CD14-positive monocyte (primary cell): Measurements from ENCODE around the gene PCGF3. TPM values are rescaled to one million over a fixed set of nuclear protein-coding genes. Genes with fewer than 3 reads are reported as not detected.
A peak's percentile ranks its signal among the peaks of the same experiment; 100 is the strongest.

ENCODE experiments used
- DNase-seq, 3 donors: peaks; one replicate each; pipeline ENCODE4 v3.0.0-alpha.2; 2011 to 2022
- H2AFZ ChIP-seq: 2 replicates; pipeline ENCODE4 v1.6.0; 2012; ENCODE audit warnings: mild to moderate bottlenecking, low read depth, low read length, inconsistent platforms; ENCODE audit not compliant: insufficient read depth, poor library complexity, severe bottlenecking
- H3K27ac ChIP-seq, 2 donors: 1 replicate in 1 of 2; 2 replicates in 1 of 2; pipeline ENCODE4 v1.5.1; 2012 to 2013; ENCODE audit warnings: low read length in 2 of 2, control low read depth in 1 of 2, inconsistent platforms in 1 of 2, low read depth in 1 of 2, mild to moderate bottlenecking in 1 of 2
- H3K27me3 ChIP-seq, 2 donors: one replicate each; pipeline versions ENCODE4 v1.6.0 to v1.6.1; 2011 to 2013; ENCODE audit warnings: low read length in 2 of 2; ENCODE audit not compliant: control insufficient read depth in 2 of 2, insufficient read depth in 2 of 2
- H3K36me3 ChIP-seq, 2 donors: replicated peaks in 1 of 2; 1 replicate in 1 of 2; 2 replicates in 1 of 2; pipeline versions ENCODE4 v1.5.1 to v1.6.1; 2012 to 2013; ENCODE audit warnings: low read length in 2 of 2, control low read depth in 1 of 2, inconsistent platforms in 1 of 2, mild to moderate bottlenecking in 1 of 2; ENCODE audit not compliant: insufficient read depth in 2 of 2, control insufficient read depth in 1 of 2
- H3K4me1 ChIP-seq, 2 donors: 1 replicate in 1 of 2; 2 replicates in 1 of 2; pipeline versions ENCODE4 v1.5.1 to v1.6.1; 2012 to 2013; ENCODE audit warnings: low read length in 2 of 2, control low read depth in 1 of 2, inconsistent platforms in 1 of 2, mild to moderate bottlenecking in 1 of 2, moderate library complexity in 1 of 2; ENCODE audit not compliant: insufficient read depth in 2 of 2, control insufficient read depth in 1 of 2
- H3K4me2 ChIP-seq: replicated peaks from 2 replicates; pipeline ENCODE3; 2012; ENCODE audit warnings: low read length, moderate library complexity, mild to moderate bottlenecking; ENCODE audit not compliant: poor library complexity, severe bottlenecking; ENCODE audit errors: extremely low read depth
- H3K4me3 ChIP-seq, 3 experiments: fragments of 200-600 bp in 1 of 3; sonication (generic) in 1 of 3; replicated peaks in 1 of 3; 1 replicate in 2 of 3; 2 replicates in 1 of 3; pipeline ENCODE4 v1.5.1; 2011 to 2013; ENCODE audit warnings: low read length in 3 of 3, mild to moderate bottlenecking in 3 of 3, control low read depth in 2 of 3, low read depth in 2 of 3, inconsistent platforms in 1 of 3, moderate library complexity in 1 of 3
- H3K79me2 ChIP-seq: 2 replicates; pipeline ENCODE4 v1.6.0; 2012; ENCODE audit warnings: mild to moderate bottlenecking, control low read depth, inconsistent platforms, low read length, moderate library complexity; ENCODE audit not compliant: insufficient read depth
- H3K9ac ChIP-seq: 2 replicates; pipeline ENCODE4 v1.6.0; 2017; ENCODE audit warnings: low read length, mild to moderate bottlenecking; ENCODE audit not compliant: insufficient read depth, poor library complexity, severe bottlenecking
- H3K9me3 ChIP-seq, 2 donors: replicated peaks in 1 of 2; 1 replicate in 1 of 2; 2 replicates in 1 of 2; pipeline versions ENCODE4 v1.5.1 to v1.6.1; 2012 to 2013; ENCODE audit warnings: low read length in 2 of 2, control low read depth in 1 of 2; ENCODE audit not compliant: control insufficient read depth in 1 of 2, insufficient read depth in 1 of 2
- H4K20me1 ChIP-seq: 2 replicates; pipeline ENCODE4 v1.6.0; 2012; ENCODE audit warnings: mild to moderate bottlenecking, low read length, control low read depth, moderate library complexity; ENCODE audit not compliant: insufficient read depth
- H3K27ac Mint-ChIP-seq, 7 donors: one replicate each; pipeline ENCODE4 v1.8.0; 2020; ENCODE audit warnings: mild to moderate bottlenecking in 7 of 7, mixed read lengths in 7 of 7, moderate library complexity in 6 of 7, inconsistent platforms in 2 of 7
- H3K27me3 Mint-ChIP-seq, 3 donors: one replicate each; pipeline ENCODE4 v1.8.0; 2021 to 2022; ENCODE audit warnings: low read depth in 3 of 3, mild to moderate bottlenecking in 3 of 3, mixed read lengths in 3 of 3, moderate library complexity in 3 of 3, inconsistent platforms in 1 of 3
- H3K36me3 Mint-ChIP-seq, 2 donors: one replicate each; pipeline ENCODE4 v1.8.0; 2020; ENCODE audit warnings: mixed read lengths in 2 of 2, inconsistent platforms in 1 of 2, mild to moderate bottlenecking in 1 of 2
- H3K4me1 Mint-ChIP-seq: one replicate; pipeline ENCODE4 v1.8.0; 2020; ENCODE audit warnings: mild to moderate bottlenecking, mixed read lengths
- H3K4me3 Mint-ChIP-seq, 2 donors: one replicate each; pipeline ENCODE4 v1.8.0; 2020; ENCODE audit warnings: mild to moderate bottlenecking in 2 of 2, mixed read lengths in 2 of 2, moderate library complexity in 1 of 2
- H3K9me3 Mint-ChIP-seq, 7 donors: one replicate each; pipeline ENCODE4 v1.8.0; 2020 to 2022; ENCODE audit warnings: mixed read lengths in 7 of 7, mild to moderate bottlenecking in 6 of 7, moderate library complexity in 6 of 7, inconsistent platforms in 2 of 7
- WGBS: methylation state at CpG from one replicate; pipeline ENCODE4 v1.1.5; 2013; ENCODE audit warnings: missing lambda C conversion rate; ENCODE audit not compliant: insufficient coverage; 5-methylcytosine and 5-hydroxymethylcytosine counted together
- intact Hi-C, 2 donors: fragments of 100-400 bp; cut with micrococcal nuclease; formaldehyde crosslinking; loops; one replicate each; pipeline versions ENCODE4 v1.15.0 to v1.15.1; 2023
- polyA plus RNA-seq, 3 donors: library from polyadenylated mRNA; depleted of rRNA in 1 of 3; unstranded in 2 of 3; stranded (reverse) in 1 of 3; fragments of 300-500 nt in 2 of 3; fragments of >200 nt in 1 of 3; fragmentation: Illumina TruSeq in 2 of 3; gene quantifications; 1 replicate in 2 of 3; 2 replicates in 1 of 3; pipeline ENCODE4 v1.2.3, GENCODE V29; 2012 to 2021
- TF ChIP-seq, protein P1 (sequence below): fragments of 200-600 bp; IDR thresholded peaks from one replicate; pipeline ENCODE4 v1.8.0; 2022; ENCODE audit warnings: antibody characterized with exemption, mild to moderate bottlenecking

Gene PCGF3
- polyA plus RNA-seq, 3 donors, result 7.0 to 163 (median 8.3) TPM

DNA sequence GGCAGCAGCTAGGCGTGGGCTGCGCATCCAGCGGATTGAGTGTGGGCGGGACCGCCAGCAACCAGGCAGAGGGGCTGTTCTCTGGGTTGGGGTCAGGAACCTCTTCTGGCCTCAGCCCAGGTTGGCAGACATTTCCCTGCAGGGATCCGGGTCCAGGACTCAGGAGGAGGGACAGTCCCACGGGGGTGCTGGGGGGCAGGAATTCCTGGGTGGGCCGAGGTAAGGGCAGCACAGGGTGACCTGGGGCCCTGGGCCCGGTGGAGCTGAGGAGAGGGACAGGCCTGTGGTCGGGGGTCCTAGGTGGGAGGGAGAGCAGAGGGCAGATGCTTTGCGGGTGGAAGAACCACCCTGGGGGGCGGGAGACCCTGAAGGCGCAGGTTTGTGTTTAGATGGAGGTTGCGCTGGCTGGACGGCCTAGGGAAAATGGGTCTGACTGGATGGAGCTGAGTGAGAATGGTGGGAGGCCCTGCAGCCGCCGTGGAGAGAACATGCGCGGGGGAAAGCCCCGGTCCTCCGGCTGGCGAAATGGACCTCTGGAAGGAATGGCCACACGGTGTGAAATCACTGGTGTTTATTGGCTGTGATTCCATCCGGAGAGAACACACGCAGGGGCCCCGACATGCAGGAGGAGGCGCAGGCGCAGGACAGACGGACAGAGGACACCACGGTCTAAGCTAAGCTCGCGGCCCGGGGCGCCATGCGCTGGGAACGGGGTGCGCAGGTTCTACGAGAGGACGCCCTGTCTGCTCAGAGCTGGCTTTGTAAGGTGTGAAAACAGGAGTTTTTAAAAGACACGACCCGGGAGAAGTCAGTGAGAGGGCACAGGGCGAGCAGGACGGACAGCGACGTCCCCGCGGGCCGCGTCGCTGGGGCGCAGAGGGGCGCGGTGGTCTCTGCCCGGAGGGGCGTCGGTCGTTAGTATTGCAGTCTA is 79.0 kb downstream of the PCGF3 start:
- H3K79me2 ChIP-seq, result peaks cover 20% of the 10 kb centered on the region
- peaks cover 32 to 38% of the 10 kb centered on the region in 2 donors for H3K4me1 ChIP-seq
- H3K27ac ChIP-seq, result no peak overlapping the region
- H3K27me3 ChIP-seq, result peaks cover 13 to 50% of the 10 kb centered on the region in 2 donors
- intact Hi-C loops, result loop anchor here (5.0 to 10.0 kb wide), 7 partner anchors 77 to 1100 kb away; partner anchors contain the start of genes PCGF3 (in 2 of the 2), DGKQ (in 1 of the 2), MAEA (in 1 of the 2) and UVSSA (in 1 of the 2)
- Mint-ChIP-seq H3K9me3 (peaks cover 0 to 15% (median 7%) of the 10 kb centered on the region in 7 donors), H3K4me3 (peak overlapping the region in 1 of 2 donors; percentile 81), H3K4me1 (peaks cover 37% of the 10 kb centered on the region), H3K36me3 (peaks cover 9 to 13% of the 10 kb centered on the region in 2 donors), H3K27ac (peak overlapping the region in 1 of 7 donors; percentile 28), H3K27me3 (peaks cover 37 to 58% (median 46%) of the 10 kb centered on the region in 3 donors)
- WGBS, result 52% methylated on average over 54 of the region's 57 CpGs
- no peak overlapping the region for H3K4me3 ChIP-seq
- no peak overlapping the region for H3K4me2 ChIP-seq
- peaks cover under 1 to 2% of the 10 kb centered on the region in 2 donors for H3K36me3 ChIP-seq
- no peak overlapping the region for H2AFZ ChIP-seq
- DNase-seq, result no peak
- no peak overlapping the region for H3K9ac ChIP-seq
- no peaks in the 10 kb centered on the region for H3K9me3 ChIP-seq
- TF ChIP-seq, protein P1, sequence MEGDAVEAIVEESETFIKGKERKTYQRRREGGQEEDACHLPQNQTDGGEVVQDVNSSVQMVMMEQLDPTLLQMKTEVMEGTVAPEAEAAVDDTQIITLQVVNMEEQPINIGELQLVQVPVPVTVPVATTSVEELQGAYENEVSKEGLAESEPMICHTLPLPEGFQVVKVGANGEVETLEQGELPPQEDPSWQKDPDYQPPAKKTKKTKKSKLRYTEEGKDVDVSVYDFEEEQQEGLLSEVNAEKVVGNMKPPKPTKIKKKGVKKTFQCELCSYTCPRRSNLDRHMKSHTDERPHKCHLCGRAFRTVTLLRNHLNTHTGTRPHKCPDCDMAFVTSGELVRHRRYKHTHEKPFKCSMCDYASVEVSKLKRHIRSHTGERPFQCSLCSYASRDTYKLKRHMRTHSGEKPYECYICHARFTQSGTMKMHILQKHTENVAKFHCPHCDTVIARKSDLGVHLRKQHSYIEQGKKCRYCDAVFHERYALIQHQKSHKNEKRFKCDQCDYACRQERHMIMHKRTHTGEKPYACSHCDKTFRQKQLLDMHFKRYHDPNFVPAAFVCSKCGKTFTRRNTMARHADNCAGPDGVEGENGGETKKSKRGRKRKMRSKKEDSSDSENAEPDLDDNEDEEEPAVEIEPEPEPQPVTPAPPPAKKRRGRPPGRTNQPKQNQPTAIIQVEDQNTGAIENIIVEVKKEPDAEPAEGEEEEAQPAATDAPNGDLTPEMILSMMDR, result no peak
- H4K20me1 ChIP-seq, result peaks cover under 1% of the 10 kb centered on the region

DNA sequence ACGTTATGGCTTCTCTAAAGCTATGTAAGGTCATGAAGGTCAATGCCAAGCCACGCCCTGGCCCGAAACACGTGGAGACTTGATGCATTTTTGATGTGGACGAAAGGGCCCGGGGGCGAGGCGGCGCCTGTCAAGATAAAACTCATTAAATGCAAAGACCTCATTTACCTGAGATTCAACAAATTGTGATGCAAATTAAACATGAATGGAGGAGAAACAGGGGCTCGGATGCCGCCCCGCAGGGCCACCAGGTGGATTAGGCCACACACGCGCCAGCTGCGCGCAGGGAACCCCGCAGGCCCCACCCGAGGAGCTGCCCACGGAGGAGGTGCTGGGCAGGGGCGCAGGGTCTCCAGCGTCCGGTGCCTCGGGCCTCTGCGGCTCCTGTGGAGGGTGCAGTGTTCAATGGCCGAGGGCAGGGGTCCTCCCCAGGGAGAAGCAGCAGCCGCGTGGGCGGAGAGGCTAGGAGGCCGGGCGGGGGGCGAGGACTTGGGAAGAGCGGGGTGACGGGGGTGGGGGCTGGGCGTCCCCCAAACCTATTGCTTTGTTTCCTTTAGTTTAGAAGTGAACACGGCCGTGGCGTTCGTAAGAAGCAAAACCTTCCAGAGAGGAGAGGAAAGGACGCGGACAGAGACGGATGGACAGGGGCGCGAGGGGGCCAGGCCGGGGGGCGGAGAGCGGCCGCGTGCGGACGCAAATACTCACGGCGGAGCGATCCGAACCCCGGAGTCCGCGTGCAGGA is 79.9 kb downstream of the PCGF3 start:
- no peak overlapping the region for H3K4me3 ChIP-seq
- H3K36me3 ChIP-seq, result no peaks in the 10 kb centered on the region
- H3K9ac ChIP-seq, result no peak overlapping the region
- WGBS, result 3% methylated on average over 46 of the region's 57 CpGs
- peak overlapping the region in 1 of 2 donors; percentile 81 for H3K4me3 Mint-ChIP-seq
- H2AFZ ChIP-seq, result no peak overlapping the region
- TF ChIP-seq, protein P1, result no peak
- no peak overlapping the region for H3K27ac ChIP-seq
- H3K9me3 Mint-ChIP-seq, result peaks cover 0 to 15% (median 7%) of the 10 kb centered on the region in 7 donors
- no peaks in the 10 kb centered on the region for H4K20me1 ChIP-seq
- peaks cover 12% of the 10 kb centered on the region for H3K79me2 ChIP-seq
- intact Hi-C loops, result loop anchor here in 1 of 2 donors (10.0 kb wide), 2 partner anchors 189 to 1099 kb away; partner anchors contain the start of gene DGKQ
- no peak for DNase-seq
- peaks cover 29% of the 10 kb centered on the region for H3K4me1 Mint-ChIP-seq
- H3K27me3 ChIP-seq, result peaks cover 13 to 52% of the 10 kb centered on the region in 2 donors
- peak overlapping the region in 1 of 7 donors; percentile 61 for H3K27ac Mint-ChIP-seq
- no peak overlapping the region for H3K4me2 ChIP-seq
- peaks cover under 1 to 6% of the 10 kb centered on the region in 2 donors for H3K36me3 Mint-ChIP-seq
- no peaks in the 10 kb centered on the region for H3K9me3 ChIP-seq
- peaks cover 37 to 62% (median 47%) of the 10 kb centered on the region in 3 donors for H3K27me3 Mint-ChIP-seq
- peaks cover 27 to 35% of the 10 kb centered on the region in 2 donors for H3K4me1 ChIP-seq
